HL-60/S4 treated with retinoic acid at 250 ng/mL for 4 days and 3 days (cell line): Measurements from ENCODE around the gene TEX55.
"Not testable (repeated sequence)": the region's sequence is repeated elsewhere in the genome, so short reads cannot be mapped to it uniquely, and the experiment has no call there.

Experiments
- in situ Hi-C: fragments of 300-500 bp; cut with MboI; formaldehyde crosslinking; loops from 2 replicates; pipeline ENCODE4 v1.7.0; 2022; ENCODE audit warnings: low sequenced_read_pairs

TEX55 gene

DNA sequence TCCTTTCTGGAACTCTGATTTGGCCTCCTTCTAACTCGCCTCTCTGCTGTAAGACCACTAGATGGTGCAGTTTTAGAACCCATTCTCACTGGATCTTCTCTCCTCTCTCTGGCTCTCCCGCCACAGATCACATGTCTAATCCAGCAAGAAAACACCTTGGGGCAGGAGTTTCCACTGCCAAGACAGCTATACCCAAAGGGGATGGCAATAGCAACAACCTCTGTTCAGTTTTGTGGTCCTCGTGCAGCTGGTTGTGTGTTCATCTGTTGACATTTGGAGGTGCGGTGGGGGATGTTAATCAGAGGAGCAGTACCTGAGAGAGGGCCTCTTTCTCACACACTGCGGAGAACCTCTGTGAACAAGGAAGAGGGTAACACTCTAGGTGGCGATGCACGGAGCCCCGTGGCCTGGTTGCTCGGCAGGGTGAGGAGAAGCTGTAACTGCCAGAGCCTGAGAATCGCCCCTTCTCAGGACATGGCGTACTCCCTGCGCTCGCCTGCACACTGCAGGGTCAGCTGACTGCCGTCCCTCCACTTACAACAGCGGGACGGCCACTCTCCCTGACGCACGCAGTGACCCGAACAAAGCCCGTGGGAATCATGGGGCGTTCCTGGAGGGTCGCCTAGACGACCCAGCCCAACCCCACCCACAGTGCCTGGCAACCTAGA is at the start of gene TEX55:
Gene TEX55 (plus strand): TSS at position 666 of the 668 bp plus-strand sequence. CDS start 25 bp downstream, outside the sequence.
- in situ Hi-C loops = no loop called here

DNA sequence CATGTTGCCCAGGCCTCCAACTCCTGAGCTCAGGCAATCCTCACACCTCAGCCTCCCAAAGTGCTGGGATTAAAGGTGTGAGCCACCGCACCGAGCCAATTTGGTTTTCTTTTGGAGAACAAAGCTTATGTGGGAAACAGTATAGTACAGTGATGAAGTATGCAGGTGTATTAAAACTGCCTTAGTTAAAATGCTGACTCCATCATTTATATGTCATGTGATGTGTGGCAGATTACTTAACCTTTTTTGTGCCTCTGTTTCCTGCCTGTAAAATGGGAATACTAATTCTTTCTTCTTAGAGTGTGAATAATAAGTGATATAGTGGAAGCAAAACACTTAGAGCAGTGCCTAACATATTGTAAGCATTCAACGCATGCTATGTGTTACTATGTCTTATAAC is 48.0 kb upstream of the TEX55 start:
- in situ Hi-C loops = no loop called here

DNA sequence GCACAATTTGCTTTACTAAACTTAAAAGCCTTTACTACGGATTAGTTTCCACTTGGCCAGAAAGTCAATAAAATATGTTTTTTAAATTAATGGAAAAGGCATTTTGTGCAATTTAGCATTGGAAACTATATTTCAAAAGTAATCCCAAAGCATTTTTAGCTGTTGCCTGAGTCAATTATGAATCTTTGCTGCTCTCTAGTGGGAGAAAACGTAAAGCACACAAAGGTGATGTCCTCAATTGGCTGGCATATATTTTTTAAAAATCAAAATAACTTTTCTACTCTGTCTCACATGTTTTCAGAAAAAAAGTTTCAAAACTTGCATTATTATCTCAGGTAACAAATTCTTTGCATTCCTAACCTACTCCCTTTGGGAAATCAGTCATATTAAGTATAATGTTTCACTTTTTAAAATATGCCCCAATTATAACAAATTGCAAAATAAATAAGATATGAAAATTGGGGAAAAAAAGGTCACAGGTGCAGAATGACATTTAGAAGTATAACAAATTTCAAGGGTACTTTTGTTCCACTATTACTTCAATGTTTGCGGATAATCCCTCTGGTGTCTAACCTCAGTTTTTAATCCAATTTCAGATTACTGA is 47.2 kb upstream of the TEX55 start:
- in situ Hi-C loops = no loop called here

DNA sequence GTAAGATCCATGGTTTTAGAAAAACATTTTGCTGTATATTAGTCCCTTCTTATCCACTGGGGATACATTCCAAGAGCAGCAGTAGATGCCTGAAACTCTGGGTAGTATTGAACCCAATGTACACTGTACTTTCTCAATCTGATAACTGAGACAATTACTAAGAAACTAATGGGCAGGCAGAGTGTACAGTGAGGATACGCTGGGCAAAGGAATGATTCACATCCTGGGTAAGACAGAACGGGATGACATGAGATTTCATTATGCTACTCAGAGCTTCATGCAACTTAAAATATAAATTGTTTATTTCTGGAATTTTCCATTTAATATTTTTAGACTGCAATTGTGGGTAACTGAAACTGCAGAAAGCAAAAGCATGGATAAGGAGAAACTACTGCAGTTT is 46.2 kb upstream of the TEX55 start:
- in situ Hi-C loops = no loop called here

DNA sequence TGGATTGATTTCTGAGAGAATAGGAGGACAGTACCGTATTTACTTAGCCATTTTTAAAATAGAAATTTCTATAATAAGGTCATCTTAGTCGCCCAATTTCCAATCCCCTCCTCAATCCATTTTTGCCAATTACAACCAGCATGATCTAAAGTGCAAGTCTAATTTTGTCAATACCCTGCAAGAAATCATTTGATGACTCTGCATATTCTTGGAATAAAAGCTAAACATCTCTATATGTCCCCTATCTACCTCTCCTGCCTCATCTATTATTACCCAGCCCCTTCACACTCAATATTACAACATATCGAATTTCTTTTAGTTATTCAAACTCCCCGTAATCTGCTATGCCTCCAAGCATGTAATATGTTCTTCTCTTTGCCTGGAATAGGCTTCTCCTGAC is 41.9 kb upstream of the TEX55 start:
- in situ Hi-C loops = no loop called here

DNA sequence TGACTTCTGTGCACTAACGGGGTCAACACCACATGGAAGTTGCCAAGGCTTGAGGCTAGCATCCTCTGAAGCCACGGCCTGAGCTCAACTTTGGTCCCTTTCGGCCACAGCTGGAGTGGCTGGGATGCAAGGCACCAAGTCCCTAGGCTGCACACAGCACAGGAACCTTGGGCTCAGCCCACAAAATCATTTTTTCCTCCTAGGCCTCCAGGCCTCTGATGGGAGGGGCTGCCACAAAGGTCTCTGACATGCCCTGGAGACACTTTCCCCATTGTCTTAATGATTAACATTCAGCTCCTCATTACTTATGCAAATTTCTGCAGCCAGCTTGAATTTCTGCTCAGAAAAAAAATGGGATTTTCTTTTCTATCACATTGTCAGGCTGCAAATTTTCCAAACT is 27.6 kb upstream of the TEX55 start:
- in situ Hi-C loops = not testable (repeated sequence)

DNA sequence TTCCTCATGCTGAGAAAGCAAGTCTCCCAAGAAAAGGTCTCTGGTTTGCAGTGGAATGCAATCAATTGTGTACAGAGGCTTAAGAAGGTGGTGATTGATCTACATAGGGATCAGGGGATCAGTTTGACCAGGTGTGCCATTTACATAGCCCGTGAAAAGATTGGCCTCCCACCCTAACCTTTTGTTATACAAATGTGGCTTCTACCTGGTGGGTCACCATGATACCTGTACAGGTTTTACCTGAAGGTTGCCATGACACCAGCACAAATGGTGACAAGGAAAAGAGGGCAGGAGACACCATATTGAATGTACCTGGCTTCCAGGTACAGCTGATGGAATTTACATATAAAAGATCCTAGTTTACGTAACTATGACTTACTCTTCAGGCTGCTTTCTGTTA is 25.5 kb upstream of the TEX55 start:
- in situ Hi-C loops = no loop called here

DNA sequence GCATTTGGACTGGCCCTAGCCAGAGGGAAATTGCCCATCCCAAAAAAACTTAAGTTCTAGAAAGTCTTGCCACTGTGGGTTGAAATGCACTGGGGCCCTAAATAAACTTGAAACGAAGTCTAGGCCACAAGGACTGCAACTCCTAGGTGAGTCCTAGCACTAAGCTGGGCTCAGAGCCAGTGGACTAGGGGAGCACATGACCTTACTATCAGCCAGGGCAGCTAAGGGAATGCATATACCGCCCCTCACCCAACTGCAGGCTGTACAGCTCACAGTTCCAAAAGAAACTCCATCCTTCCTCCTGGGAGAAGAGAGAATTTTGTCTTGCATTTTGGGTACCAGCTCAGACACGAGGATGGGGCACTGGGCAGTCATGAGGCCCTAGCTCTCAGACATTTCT is 23.6 kb upstream of the TEX55 start:
- in situ Hi-C loops = no loop called here

DNA sequence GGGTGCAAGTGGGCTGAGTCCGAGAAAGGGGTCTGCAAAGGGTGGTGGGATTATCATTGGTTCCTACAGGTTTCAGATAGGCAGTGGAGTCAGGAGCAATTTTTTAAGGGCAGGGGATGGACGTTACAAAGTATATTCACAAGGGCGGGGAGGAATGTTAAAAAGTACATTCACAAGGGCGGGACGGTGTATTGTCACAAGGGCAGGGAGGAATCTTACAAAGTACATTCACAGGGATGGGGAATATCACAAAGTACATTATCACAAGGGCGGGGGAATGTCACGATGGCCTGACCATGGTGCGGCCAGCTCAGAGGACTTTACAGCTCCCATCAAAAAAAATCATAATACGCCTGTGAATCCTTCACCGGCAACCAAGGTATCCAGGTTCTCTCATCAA is 20.6 kb upstream of the TEX55 start:
- in situ Hi-C loops = no loop called here

DNA sequence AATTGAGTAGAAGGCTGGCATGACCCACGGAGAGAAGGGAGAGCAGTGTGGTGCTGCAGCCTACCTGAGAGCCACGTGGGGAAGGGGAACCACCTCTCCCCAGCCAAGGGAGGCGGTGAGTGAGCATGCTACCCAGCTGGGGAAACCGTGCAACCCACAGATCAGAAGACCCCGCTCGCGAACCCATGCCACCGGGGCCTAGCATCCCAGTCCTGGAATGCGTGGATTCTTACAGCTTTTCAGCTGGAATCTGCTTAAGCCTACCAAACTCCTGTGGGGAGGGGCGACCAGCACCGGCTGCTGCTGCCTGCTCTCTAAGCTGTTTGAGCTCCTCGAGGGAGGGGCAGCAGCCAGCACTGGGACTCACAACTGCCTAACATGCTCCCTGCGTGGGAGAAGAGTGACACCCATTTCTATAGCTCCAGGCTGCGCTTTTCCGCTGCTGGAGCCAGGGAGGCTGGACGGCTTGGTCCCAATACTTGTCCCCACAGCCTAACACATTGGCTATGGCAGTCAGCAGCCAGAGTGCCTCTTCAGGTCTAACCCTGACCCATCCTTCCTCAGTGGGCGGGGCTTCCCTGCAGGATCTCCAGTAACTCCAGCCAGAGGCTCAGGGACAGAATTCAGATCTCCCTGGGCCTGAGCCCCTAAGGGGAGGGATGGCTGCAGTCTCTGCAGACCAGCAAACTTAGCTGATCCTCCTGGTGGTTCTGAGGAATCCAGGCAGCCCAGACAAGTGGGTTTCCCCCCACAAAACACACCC is 20.0 kb upstream of the TEX55 start:
- in situ Hi-C loops = no loop called here

DNA sequence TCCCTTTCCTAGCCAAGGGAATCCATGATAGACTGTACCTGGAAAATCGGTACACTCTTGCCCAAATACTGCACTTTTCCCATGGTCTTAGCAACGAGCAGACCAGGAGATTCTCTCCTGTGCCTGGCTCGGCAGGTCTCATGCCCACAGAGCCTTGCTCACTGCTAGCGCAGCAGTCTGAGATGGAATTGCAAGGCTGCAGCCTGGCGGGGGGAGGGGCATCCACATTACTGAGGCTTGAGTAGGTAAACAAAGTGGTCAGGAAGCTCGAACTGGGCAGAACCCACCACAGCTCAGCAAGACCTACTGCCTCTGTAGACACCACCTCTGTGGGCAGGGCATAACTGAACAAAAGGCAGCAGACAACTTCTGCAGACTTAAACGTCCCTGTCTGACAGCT is 15.7 kb upstream of the TEX55 start:
- in situ Hi-C loops = not testable (repeated sequence)

DNA sequence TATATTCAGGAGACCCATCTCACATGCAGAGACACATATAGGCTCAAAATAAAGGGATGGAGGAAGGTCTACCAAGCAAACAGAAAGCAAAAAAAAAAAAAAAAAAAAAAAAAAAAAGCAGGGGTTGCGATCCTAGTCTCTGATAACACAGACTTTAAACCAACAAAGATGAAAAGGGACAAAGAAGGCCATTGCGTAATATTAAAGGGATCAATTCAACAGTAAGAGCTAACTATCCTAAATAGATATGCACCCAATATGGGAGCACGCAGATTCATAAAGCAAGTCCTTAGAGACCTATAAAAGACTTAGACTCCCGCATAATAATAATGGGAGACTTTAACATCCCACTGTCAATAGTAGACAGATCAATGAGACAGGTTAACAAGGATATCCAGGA is 13.7 kb upstream of the TEX55 start:
- in situ Hi-C loops = not testable (repeated sequence)

DNA sequence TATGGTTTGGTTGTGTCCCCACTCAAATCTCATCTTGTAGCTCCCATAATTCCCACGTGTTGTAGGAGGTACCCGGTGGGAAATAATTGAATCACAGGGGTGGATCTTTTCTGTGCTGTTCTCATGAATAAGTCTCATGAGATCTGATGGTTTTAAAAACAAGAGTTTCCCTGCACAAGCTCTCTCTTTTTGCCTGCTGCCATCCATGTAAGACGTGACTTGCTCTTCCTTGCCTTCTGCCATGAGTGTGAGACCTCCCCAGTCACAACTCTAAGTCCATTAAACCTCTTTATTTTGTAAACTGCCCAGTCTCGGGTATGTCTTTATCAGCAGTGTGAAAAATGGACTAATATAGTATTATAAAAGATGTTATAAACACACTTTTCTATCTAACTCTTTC is 6.6 kb upstream of the TEX55 start:
- in situ Hi-C loops = not testable (repeated sequence)

DNA sequence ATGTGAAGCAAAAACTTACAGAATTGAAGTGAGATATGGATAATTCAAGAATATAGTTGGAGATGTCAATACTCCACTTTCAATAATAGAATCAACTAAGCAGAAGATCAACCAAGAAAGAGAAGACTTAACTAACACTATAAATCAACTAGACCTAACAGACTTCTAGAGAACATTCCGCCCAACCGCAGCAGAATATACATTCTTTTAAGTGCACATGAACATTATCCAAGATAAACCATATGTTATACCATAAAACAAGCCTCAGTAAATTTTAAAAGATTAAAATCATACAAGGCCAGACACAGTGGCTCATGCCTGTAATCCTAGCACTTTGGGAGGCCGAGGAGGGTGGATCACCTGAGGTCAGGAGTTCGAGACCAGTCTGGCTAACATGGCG is 5.5 kb upstream of the TEX55 start:
- in situ Hi-C loops = no loop called here

DNA sequence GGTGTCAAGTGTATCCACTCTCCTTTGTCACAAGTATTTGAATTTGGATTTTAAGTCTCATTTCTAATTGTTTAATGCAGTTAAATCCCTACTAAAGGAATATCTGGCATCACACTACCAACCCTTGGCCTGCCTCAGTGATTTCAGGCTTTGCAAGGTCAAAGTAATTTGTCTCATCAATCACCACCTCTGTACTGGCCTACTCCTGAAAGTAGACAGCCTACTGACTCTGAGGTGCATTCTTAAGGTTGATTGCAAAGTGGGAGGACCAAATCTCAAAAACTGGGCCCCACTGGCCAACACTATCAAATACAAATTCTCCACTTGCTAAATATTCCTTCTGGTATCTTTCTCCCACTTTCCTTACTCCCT is 851 bp upstream of the TEX55 start:
- in situ Hi-C loops = no loop called here

DNA sequence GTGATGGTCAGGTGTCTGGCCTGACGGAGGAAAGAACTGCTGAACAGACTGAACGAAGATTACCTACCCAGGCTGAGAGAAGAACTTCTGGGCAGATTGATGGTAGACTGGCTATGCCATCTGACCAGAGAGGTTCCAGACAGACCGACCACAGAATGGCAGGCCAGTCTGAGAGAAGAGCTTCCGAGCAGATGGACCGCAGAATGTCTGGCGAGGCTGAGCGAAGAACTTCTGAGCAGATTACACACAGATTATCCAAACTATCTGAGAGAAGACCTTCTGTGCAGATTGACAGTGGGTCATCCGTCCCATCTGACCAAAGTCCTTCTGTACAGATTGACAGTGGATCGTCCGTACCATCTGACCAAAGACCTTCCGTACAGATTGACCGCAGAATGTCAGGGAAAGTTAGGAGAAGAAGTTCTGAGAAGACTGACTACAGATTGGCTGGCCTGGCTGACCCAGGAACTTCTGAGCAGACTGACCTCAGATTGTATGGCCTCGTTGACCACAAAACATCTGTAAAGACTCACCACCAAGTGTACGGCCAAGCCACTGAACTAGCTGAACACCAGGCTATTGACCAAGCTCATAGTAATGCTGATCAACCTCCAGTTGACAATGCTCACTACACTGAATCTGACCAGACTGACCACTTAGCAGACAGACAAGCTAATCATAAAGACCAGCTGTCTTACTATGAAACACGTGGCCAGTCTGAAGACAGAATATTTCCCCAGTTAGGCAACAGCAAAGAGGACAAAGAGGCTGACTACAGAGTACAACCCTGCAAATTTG is 812 bp downstream of the TEX55 start:
- in situ Hi-C loops = no loop called here

DNA sequence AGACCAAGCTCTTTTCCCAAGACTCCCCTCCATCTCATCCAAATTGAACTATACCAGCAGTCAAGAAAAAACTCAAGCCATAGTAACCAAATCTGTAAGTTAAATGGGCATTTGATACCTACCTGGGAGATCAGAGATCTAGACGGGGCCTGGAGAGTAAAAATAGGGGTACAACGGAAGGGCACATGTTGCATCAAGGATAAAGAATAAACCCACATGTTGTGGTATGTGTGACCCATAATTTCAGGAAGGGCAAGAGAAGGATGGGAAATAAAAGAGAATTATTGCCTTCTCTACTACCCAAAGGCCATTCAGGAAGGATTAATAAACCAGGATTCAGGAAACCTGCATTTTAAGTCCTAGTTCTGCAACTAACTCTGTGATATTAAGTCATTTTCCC is 1.5 kb downstream of the TEX55 start:
- in situ Hi-C loops = no loop called here

DNA sequence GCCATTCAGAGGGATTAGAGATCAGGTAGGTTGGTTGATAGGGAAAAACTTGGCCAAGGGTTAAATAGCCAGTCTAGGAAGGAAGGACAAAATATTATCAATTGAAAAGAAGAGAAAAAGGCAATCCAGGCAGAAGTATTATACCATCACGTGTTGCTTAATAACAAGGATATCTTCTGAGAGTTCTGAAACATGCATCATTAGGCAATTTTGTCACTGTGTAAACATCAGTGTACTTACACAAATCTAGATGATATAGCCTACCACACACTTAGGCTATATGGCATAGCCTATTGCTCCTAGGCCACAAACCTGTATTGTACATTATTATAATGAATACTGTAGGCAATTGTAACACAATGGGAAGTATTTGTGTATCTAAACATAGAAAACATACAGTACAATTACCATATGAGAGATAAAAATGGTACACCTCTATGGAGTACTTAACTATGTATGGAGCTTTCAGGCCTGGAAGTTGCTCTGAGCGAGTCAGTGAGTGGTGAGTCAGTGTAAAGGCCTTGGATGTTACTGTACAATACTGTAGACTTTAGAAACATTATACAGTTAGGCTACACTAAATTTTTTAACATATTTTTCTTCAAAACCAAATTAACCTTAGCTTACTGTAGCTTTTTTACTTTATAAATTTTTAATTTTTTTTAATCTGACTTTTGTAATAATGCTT is 2.7 kb downstream of the TEX55 start:
- in situ Hi-C loops = no loop called here

DNA sequence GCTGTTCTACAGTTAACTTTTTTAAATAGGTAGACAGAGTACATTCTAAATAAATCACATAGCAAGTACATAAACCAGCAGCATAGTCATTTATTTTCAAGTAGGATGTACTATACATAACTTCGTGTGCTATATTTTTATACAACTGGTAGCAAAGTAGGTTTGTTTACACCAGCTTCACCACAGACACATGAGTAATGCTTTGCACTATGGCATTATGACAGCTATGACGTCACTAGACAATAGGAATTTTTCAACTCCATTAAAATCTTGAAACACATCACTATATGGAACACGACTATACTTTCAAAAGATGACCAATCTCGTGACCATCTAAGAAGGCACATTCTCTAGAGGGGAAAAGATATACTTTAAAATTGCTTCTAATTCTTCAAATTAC is 3.5 kb downstream of the TEX55 start:
- in situ Hi-C loops = no loop called here

DNA sequence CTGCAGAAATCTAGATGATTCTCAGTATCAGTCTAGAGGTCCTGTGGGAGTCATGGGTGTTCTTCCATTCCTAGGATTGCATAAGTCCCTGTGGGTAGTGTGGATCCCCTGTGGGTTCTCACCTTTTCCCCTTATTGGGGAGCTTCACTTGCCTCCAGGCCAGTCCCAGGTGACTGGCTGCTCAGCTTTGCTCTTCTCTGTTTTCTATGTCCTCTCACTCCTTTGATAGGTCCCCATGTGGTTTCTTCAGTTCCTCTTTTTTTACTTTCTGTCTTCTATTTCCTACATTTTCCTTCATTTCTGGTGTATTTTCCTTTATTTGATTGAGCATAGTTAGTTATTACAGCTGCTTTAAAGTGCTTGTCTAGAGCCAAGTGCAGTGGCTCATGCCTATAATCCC is 10.9 kb downstream of the TEX55 start:
- in situ Hi-C loops = no loop called here

DNA sequence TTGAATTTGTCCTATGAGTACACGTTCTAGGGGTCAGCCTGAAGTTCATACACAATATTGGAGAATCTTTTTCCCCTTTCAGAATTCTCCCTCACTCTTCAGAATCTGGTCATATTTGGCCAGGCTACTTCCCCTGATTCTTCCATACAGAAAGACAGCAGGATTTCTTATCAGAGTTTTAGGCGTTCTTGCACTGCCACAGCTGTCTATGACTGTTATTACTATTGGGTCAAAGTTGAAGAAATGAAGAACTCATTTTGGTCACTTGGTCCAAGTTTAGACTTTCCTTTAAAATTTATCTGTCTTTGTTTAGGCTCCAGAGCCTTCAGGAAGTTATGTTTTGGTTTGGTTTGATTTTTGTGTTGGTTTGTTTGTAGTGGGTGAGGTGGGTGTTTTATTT is 12.0 kb downstream of the TEX55 start:
- in situ Hi-C loops = no loop called here
